ENCODE results near the gene TSR1.

DNA sequence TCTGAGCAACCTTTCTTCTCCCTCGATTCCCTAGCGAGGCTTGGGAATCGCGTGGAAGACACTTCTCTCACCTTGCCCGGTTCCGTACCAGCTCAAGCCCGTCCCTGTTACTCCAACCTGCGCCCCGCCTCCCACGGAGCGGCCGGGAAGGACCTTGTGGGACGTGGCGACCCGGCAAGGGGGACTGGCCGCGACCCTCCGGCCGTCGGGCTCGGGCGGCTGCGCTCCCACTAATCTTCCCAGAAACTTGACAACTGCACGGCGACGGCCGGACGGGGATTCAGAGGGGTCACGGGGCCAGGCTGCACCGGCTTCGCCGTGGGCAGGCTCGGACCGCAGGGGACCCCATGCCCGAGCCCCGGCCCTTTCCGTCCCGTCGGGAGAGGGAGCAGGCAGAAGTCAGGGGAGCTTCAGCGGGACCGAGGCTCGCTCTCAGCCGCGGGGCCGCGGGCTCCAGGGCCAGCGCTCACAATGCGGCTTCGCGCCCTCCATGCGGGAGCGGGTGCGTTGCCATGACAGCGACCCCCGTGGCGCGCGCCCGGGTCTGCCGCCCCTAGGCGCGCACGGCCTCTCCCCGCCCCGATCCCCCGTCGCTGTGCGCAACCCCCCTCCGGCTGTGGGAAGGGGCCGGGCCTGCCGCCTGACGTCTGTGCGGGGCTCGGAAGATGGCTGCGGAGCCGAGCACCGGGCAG is 741 bp upstream of the TSR1 start, which contains the start of gene SGSM2:
- TF ChIP-seq POLR2A (IDR thresholded peaks at IDR 0.05; ENCODE audit: extremely low read depth, insufficient read length): no peak
- TF ChIP-seq, protein P1, sequence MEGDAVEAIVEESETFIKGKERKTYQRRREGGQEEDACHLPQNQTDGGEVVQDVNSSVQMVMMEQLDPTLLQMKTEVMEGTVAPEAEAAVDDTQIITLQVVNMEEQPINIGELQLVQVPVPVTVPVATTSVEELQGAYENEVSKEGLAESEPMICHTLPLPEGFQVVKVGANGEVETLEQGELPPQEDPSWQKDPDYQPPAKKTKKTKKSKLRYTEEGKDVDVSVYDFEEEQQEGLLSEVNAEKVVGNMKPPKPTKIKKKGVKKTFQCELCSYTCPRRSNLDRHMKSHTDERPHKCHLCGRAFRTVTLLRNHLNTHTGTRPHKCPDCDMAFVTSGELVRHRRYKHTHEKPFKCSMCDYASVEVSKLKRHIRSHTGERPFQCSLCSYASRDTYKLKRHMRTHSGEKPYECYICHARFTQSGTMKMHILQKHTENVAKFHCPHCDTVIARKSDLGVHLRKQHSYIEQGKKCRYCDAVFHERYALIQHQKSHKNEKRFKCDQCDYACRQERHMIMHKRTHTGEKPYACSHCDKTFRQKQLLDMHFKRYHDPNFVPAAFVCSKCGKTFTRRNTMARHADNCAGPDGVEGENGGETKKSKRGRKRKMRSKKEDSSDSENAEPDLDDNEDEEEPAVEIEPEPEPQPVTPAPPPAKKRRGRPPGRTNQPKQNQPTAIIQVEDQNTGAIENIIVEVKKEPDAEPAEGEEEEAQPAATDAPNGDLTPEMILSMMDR (IDR thresholded peaks at IDR 0.05; ENCODE audit: low read depth, low read length): no peak

Measured in NB4 (cell line).